SK-N-MC (cell line): Measurements from ENCODE around the gene FAM13A.
"Not testable (repeated sequence)": the region's sequence is repeated elsewhere in the genome, so short reads cannot be mapped to it uniquely, and the experiment has no call there.

Source experiments
- DNase-seq: peaks from one replicate; pipeline ENCODE4 v3.0.0-alpha.2; 2011; ENCODE audit warnings: low read depth, low spot score
- H3K27ac ChIP-seq: fragments of 200-600 bp; sonication (generic); 2 replicates; pipeline ENCODE4 v1.5.1; 2016; ENCODE audit warnings: mixed run types
- H3K36me3 ChIP-seq: fragments of 200-600 bp; sonication (generic); 2 replicates; pipeline ENCODE4 v1.6.1; 2017; ENCODE audit warnings: antibody characterized with exemption, low read length, mixed read lengths; ENCODE audit not compliant: insufficient read depth
- H3K4me3 ChIP-seq: fragments of 200-600 bp; sonication (generic); 2 replicates; pipeline ENCODE4 v1.5.1; 2016
- H3K9ac ChIP-seq: fragments of 200-600 bp; sonication (generic); 2 replicates; pipeline ENCODE4 v1.8.0; 2017; ENCODE audit warnings: mixed run types, mixed read lengths; ENCODE audit not compliant: insufficient read length
- H3K9me3 ChIP-seq: fragments of 200-600 bp; sonication (generic); 2 replicates; pipeline ENCODE4 v1.6.1; 2017; ENCODE audit warnings: low read depth, mild to moderate bottlenecking, antibody characterized with exemption, low read length, moderate library complexity, mixed read lengths
- EZH2 ChIP-seq: fragments of 200-600 bp; sonication (generic); IDR thresholded peaks from one replicate; pipeline ENCODE4 v1.6.1; 2017; ENCODE audit warnings: antibody characterized with exemption
- FOXP2 ChIP-seq: optimal IDR thresholded peaks from 2 replicates; pipeline ENCODE3; 2011; ENCODE audit warnings: mild to moderate bottlenecking, moderate library complexity; ENCODE audit not compliant: insufficient read depth; ENCODE audit errors: extremely low read length, control extremely low read depth
- POLR2AphosphoS5 ChIP-seq: IDR thresholded peaks from 2 replicates; pipeline ENCODE4 v1.6.1; 2012; ENCODE audit warnings: mild to moderate bottlenecking, low read depth, low read length, borderline replicate concordance

The FAM13A gene

GRCh38 chr4:88927420-88927819, 129.6 kb downstream of the FAM13A start:
- TF ChIP-seq POLR2AphosphoS5, result no peak
- TF ChIP-seq EZH2, result no peak
- Histone ChIP-seq H3K27ac (no peak overlapping the region), H3K9ac (no peak overlapping the region), H3K9me3 (no peaks in the 10 kb centered on the region), H3K4me3 (no peak overlapping the region), H3K36me3 (no peaks in the 10 kb centered on the region; the same call in 1 of the 2 replicates)
- no peak for DNase-seq

- Histone ChIP-seq H3K4me3 (no peak overlapping the region), H3K9me3 (no peaks in the 10 kb centered on the region), H3K27ac (no peak overlapping the region), H3K36me3 (no peaks in the 10 kb centered on the region), H3K9ac (no peak overlapping the region)
- TF ChIP-seq POLR2AphosphoS5 (no peak), FOXP2 (no peak), EZH2 (no peak)
- DNase-seq, result no peak
These were observed 137.9 kb downstream of the FAM13A start for GRCh38 chr4:88919056-88919455.

GRCh38 chr4:88913181-88913580, 143.8 kb downstream of the FAM13A start:
- DNase-seq, H3K9me3 ChIP-seq, H3K4me3 ChIP-seq, H3K27ac ChIP-seq, H3K36me3 ChIP-seq, H3K9ac ChIP-seq: not testable (repeated sequence)

GRCh38 chr4:88911246-88912212, 145.5 kb downstream of the FAM13A start:
- TF ChIP-seq EZH2 (no peak), POLR2AphosphoS5 (no peak), FOXP2 (no peak)
- Histone ChIP-seq H3K36me3 (no peaks in the 10 kb centered on the region), H3K9me3 (no peaks in the 10 kb centered on the region), H3K4me3 (no peak overlapping the region), H3K27ac (no peak overlapping the region), H3K9ac (no peak overlapping the region)
- DNase-seq, result no peak

GRCh38 chr4:88910101-88910500, 146.9 kb downstream of the FAM13A start:
- no peak overlapping the region for H3K9ac ChIP-seq
- DNase-seq, result no peak
- TF ChIP-seq FOXP2, result no peak
- no peak for TF ChIP-seq EZH2
- TF ChIP-seq POLR2AphosphoS5, result no peak

GRCh38 chr4:88908521-88908920, 148.5 kb downstream of the FAM13A start:
- peaks cover 11% of the 10 kb centered on the region for H3K36me3 ChIP-seq
- TF ChIP-seq EZH2 (no peak), POLR2AphosphoS5 (no peak), FOXP2 (no peak)
- H3K4me3 ChIP-seq, result no peak overlapping the region
- H3K9me3 ChIP-seq, result no peaks in the 10 kb centered on the region
- no peak for DNase-seq
- H3K9ac ChIP-seq, result no peak overlapping the region
- no peak overlapping the region for H3K27ac ChIP-seq

More at GRCh38 chr4:88910101-88910500, 146.9 kb downstream of the FAM13A start:
- Histone ChIP-seq H3K36me3 (0 out of 2 replicates have a peak, but pooled peaks cover 3% of the 10 kb centered on the region), H3K27ac (no peak overlapping the region), H3K9me3 (no peaks in the 10 kb centered on the region), H3K4me3 (no peak overlapping the region)

- Histone ChIP-seq H3K4me3 (no peak overlapping the region), H3K9ac (no peak overlapping the region), H3K27ac (no peak overlapping the region), H3K9me3 (no peaks in the 10 kb centered on the region), H3K36me3 (peaks cover 11% of the 10 kb centered on the region)
- no peak for DNase-seq
- no peak for TF ChIP-seq FOXP2
- TF ChIP-seq POLR2AphosphoS5, result no peak
- TF ChIP-seq EZH2, result no peak
These were observed 149.0 kb downstream of the FAM13A start for GRCh38 chr4:88908003-88908402.

GRCh38 chr4:88907478-88907877, 149.5 kb downstream of the FAM13A start:
- DNase-seq, result no peak
- Histone ChIP-seq H3K9ac (no peak overlapping the region), H3K9me3 (no peaks in the 10 kb centered on the region), H3K36me3 (peaks cover 11% of the 10 kb centered on the region), H3K4me3 (no peak overlapping the region), H3K27ac (no peak overlapping the region)
- no peak for TF ChIP-seq POLR2AphosphoS5
- TF ChIP-seq EZH2, result no peak
- no peak for TF ChIP-seq FOXP2

- not testable (repeated sequence) for DNase-seq, H3K27ac ChIP-seq, H3K9ac ChIP-seq, H3K4me3 ChIP-seq, H3K9me3 ChIP-seq
- peaks cover 11% of the 10 kb centered on the region for H3K36me3 ChIP-seq
These were observed 152.7 kb downstream of the FAM13A start for GRCh38 chr4:88904240-88904639.
